ENCODE results near the gene RASAL1. TPM values are rescaled to one million over a fixed set of nuclear protein-coding genes. Genes with fewer than 3 reads are reported as not detected.
A peak's percentile ranks its signal among the peaks of the same experiment; 100 is the strongest.

RASAL1 gene
- total RNA-seq, 1 donor from 2014 or later = 0.21 TPM

- Mint-ChIP-seq H3K36me3 (ENCODE audit: low read depth, unreplicated experiment) (no peaks in the 10 kb centered on the region), H3K9me3 (ENCODE audit: unreplicated experiment) (no peaks in the 10 kb centered on the region), H3K4me1 (ENCODE audit: unreplicated experiment) (no peaks in the 10 kb centered on the region), H3K4me3 (ENCODE audit: unreplicated experiment) (no peak overlapping the region), H3K27me3 (ENCODE audit: unreplicated experiment) (peaks cover 11% of the 10 kb centered on the region), H3K27ac (ENCODE audit: unreplicated experiment) (no peak overlapping the region)
- TF ChIP-seq CTCF (IDR thresholded peaks at IDR 0.05; ENCODE audit: unreplicated experiment) = no peak
- DNase-seq (ENCODE audit: low spot score) = no peak
Observed at GRCh38 chr12:113128802-113129663, 6.5 kb downstream of the RASAL1 start.

- no peak for TF ChIP-seq CTCF (IDR thresholded peaks at IDR 0.05; ENCODE audit: unreplicated experiment)
- no peaks in the 10 kb centered on the region for H3K36me3 Mint-ChIP-seq (ENCODE audit: low read depth, unreplicated experiment)
- no peak overlapping the region for H3K27ac Mint-ChIP-seq (ENCODE audit: unreplicated experiment)
Observed at GRCh38 chr12:113127791-113128199, 7.8 kb downstream of the RASAL1 start.

GRCh38 chr12:113120670-113121370 lies 14.7 kb downstream of the RASAL1 start:
- H3K27me3 Mint-ChIP-seq (ENCODE audit: unreplicated experiment) = peaks cover 1% of the 10 kb centered on the region
- H3K9me3 Mint-ChIP-seq (ENCODE audit: unreplicated experiment) = no peaks in the 10 kb centered on the region
- no peak overlapping the region for H3K27ac Mint-ChIP-seq (ENCODE audit: unreplicated experiment)
- no peaks in the 10 kb centered on the region for H3K4me1 Mint-ChIP-seq (ENCODE audit: unreplicated experiment)
- no peaks in the 10 kb centered on the region for H3K36me3 Mint-ChIP-seq (ENCODE audit: low read depth, unreplicated experiment)
- DNase-seq (ENCODE audit: low spot score) = no peak
- no peak overlapping the region for H3K4me3 Mint-ChIP-seq (ENCODE audit: unreplicated experiment)
- no peak for TF ChIP-seq CTCF (IDR thresholded peaks at IDR 0.05; ENCODE audit: unreplicated experiment)

More at GRCh38 chr12:113127791-113128199, 7.8 kb downstream of the RASAL1 start:
- Mint-ChIP-seq H3K4me3 (ENCODE audit: unreplicated experiment) (no peak overlapping the region), H3K27me3 (ENCODE audit: unreplicated experiment) (peaks cover 9% of the 10 kb centered on the region), H3K9me3 (ENCODE audit: unreplicated experiment) (no peaks in the 10 kb centered on the region), H3K4me1 (ENCODE audit: unreplicated experiment) (no peaks in the 10 kb centered on the region)
- DNase-seq (ENCODE audit: low spot score) = no peak

- H3K36me3 Mint-ChIP-seq (ENCODE audit: low read depth, unreplicated experiment) = no peaks in the 10 kb centered on the region
- DNase-seq (ENCODE audit: low spot score) = peak; percentile 22
- no peak overlapping the region for H3K4me3 Mint-ChIP-seq (ENCODE audit: unreplicated experiment)
- H3K27ac Mint-ChIP-seq (ENCODE audit: unreplicated experiment) = no peak overlapping the region
- no peaks in the 10 kb centered on the region for H3K4me1 Mint-ChIP-seq (ENCODE audit: unreplicated experiment)
- H3K9me3 Mint-ChIP-seq (ENCODE audit: unreplicated experiment) = no peaks in the 10 kb centered on the region
- TF ChIP-seq CTCF (IDR thresholded peaks at IDR 0.05; ENCODE audit: unreplicated experiment) = no peak
- peaks cover 1% of the 10 kb centered on the region for H3K27me3 Mint-ChIP-seq (ENCODE audit: unreplicated experiment)
Observed at GRCh38 chr12:113119980-113120669, 15.4 kb downstream of the RASAL1 start.

Measured in endothelial cell (in vitro differentiated cells).